ENCODE measurements around the gene ASCL5. TPM values are rescaled to one million over a fixed set of nuclear protein-coding genes. Genes with fewer than 3 reads are reported as not detected.

ASCL5 gene
- total RNA-seq, 1 donor from 2014 or later: 0.26 TPM

- no peak overlapping the region for H3K27ac Mint-ChIP-seq
- peaks cover 5% of the 10 kb centered on the region for H3K4me1 Mint-ChIP-seq (ENCODE audit: low read depth)
- H3K27me3 Mint-ChIP-seq: peaks cover 5% of the 10 kb centered on the region
- no peak for TF ChIP-seq CTCF (IDR thresholded peaks at IDR 0.05; ENCODE audit: unreplicated experiment)
- no peaks in the 10 kb centered on the region for H3K36me3 Mint-ChIP-seq (ENCODE audit: insufficient read depth)
- H3K4me3 Mint-ChIP-seq (ENCODE audit: low read depth): no peak overlapping the region
- DNase-seq (ENCODE audit: low spot score, unreplicated experiment): no peak
- no peaks in the 10 kb centered on the region for H3K9me3 Mint-ChIP-seq (ENCODE audit: low read depth)
These were observed 61.3 kb downstream of the ASCL5 start for GRCh38 chr1:201065686-201066085.

- Mint-ChIP-seq H3K4me1 (ENCODE audit: low read depth) (peaks cover 6% of the 10 kb centered on the region), H3K27me3 (peaks cover 5% of the 10 kb centered on the region), H3K36me3 (ENCODE audit: insufficient read depth) (no peaks in the 10 kb centered on the region), H3K27ac (no peak overlapping the region), H3K9me3 (ENCODE audit: low read depth) (no peaks in the 10 kb centered on the region), H3K4me3 (ENCODE audit: low read depth) (no peak overlapping the region)
- no peak for TF ChIP-seq CTCF (IDR thresholded peaks at IDR 0.05; ENCODE audit: unreplicated experiment)
- no peak for DNase-seq (ENCODE audit: low spot score, unreplicated experiment)
These were observed 62.2 kb downstream of the ASCL5 start for GRCh38 chr1:201064806-201065205.

Other genes starting within 250 kb of the ASCL5 start
- 82.9 and 84.2 TPM in 2 replicates for gene INAVA, start 232.3 kb downstream of the ASCL5 start, total RNA-seq
- 10.1 and 11.4 TPM in 2 replicates for gene KIF21B, start 103.5 kb downstream of the ASCL5 start, total RNA-seq
- gene CACNA1S, start 14.8 kb downstream of the ASCL5 start, total RNA-seq: 0.05 TPM in 1 of 2 replicates, not detected in the other
- gene TMEM9, start 27.3 kb upstream of the ASCL5 start, total RNA-seq: 146 TPM in 2 replicates
- gene IGFN1, start 63.6 kb upstream of the ASCL5 start, total RNA-seq: 0.38 and 0.44 TPM in 2 replicates
- not detected in 2 replicates for gene PKP1, start 156.3 kb upstream of the ASCL5 start, total RNA-seq